ENCODE data around the gene RBM33. TPM values are rescaled to one million over a fixed set of nuclear protein-coding genes. Genes with fewer than 3 reads are reported as not detected.
A peak's percentile ranks its signal among the peaks of the same experiment; 100 is the strongest.

RBM33 gene
- total RNA-seq (58.5 TPM), polyA plus RNA-seq (23.5 TPM)
- long read RNA-seq, donor 1 = 0 reads
- long read RNA-seq, donor 2 = 0 reads
- long read RNA-seq, donor 3, transcript RBM33-201 (6 exons, 1,404 nt) = major isoform, 5 of 18 reads
- long read RNA-seq, donor 3, partial matches to known transcripts = 13 of 18 reads
- long read RNA-seq, donor 3, other reads (novel, unspliced or antisense) = 0 of 18 reads
- long read RNA-seq, donor 4, partial matches to known transcripts = 5 of 8 reads
- long read RNA-seq, donor 4, other reads (novel, unspliced or antisense) = 0 of 8 reads
- long read RNA-seq, donor 5, transcript RBM33-201 (6 exons, 1,404 nt) = major isoform, 9 of 101 reads
- long read RNA-seq, donor 5, partial matches to known transcripts = 77 of 101 reads
- long read RNA-seq, donor 5, other reads (novel, unspliced or antisense) = 15 of 101 reads
- long read RNA-seq, donor 6, full-length matches to known transcripts = 3 of 23 reads
- long read RNA-seq, donor 6, partial matches to known transcripts = 10 of 23 reads
- long read RNA-seq, donor 6, other reads (novel, unspliced or antisense) = 10 of 23 reads
- long read RNA-seq, donor 7, transcript RBM33-201 (6 exons, 1,404 nt) = major isoform, 5 of 24 reads
- long read RNA-seq, donor 7, partial matches to known transcripts = 18 of 24 reads
- long read RNA-seq, donor 7, other reads (novel, unspliced or antisense) = 0 of 24 reads
- long read RNA-seq, donor 8, partial matches to known transcripts = 0 of 1 reads
- long read RNA-seq, donor 8, other reads (novel, unspliced or antisense) = 0 of 1 reads
- long read RNA-seq, donor 9, transcript RBM33-201 (6 exons, 1,404 nt) = major isoform, 7 of 17 reads
- long read RNA-seq, donor 9, partial matches to known transcripts = 10 of 17 reads
- long read RNA-seq, donor 9, other reads (novel, unspliced or antisense) = 0 of 17 reads
- long read RNA-seq, donor 10, partial matches to known transcripts = 0 of 4 reads
- long read RNA-seq, donor 10, other reads (novel, unspliced or antisense) = 0 of 4 reads

- Histone ChIP-seq H3K27me3 (ENCODE audit: control insufficient read depth in 2 of 2, insufficient read depth in 1 of 2, low read length in 1 of 2) (no peaks in the 10 kb centered on the region), H3K36me3 (ENCODE audit: control insufficient read depth in 2 of 2, insufficient read depth in 2 of 2, low read length in 1 of 2) (peaks cover 7 to 38% of the 10 kb centered on the region in 2 donors), H3K9me3 (ENCODE audit: control insufficient read depth in 2 of 2, insufficient read depth in 1 of 2, low read length in 1 of 2) (peaks cover 2 to 9% of the 10 kb centered on the region in 2 donors), H3K4me3 (ENCODE audit: low read length in 2 of 2) (peak within 1 kb of the TSS; percentile 80 to 91), H3K27ac (ENCODE audit: low read depth in 1 of 2, low read length in 1 of 2) (peak within 1 kb of the TSS; percentile 86 to 96), H3K4me1 (ENCODE audit: control insufficient read depth in 2 of 2, insufficient read depth in 2 of 2, low read length in 2 of 2) (peaks cover 7 to 10% of the 10 kb centered on the region in 2 donors)
- peak; percentile 64 to 93 (median 83) for DNase-seq (ENCODE audit: low read depth in 6 of 9, low spot score in 9 of 9)
- under 1% methylated on average over 85 of the region's 85 CpGs for WGBS
These were observed at the start of gene RBM33 for GRCh38 chr7:155644178-155644970. TSS of gene RBM33 (plus strand) at chr7:155644661. CDS start at chr7:155644877, 216 bp downstream.

GRCh38 chr7:155594961-155595366 lies 49.5 kb upstream of the RBM33 start:
- H3K4me3 ChIP-seq (ENCODE audit: low read length in 2 of 2) = no peak overlapping the region
- peaks cover 52 to 69% of the 10 kb centered on the region in 2 donors for H3K4me1 ChIP-seq (ENCODE audit: control insufficient read depth in 2 of 2, insufficient read depth in 2 of 2, low read length in 2 of 2)
- H3K36me3 ChIP-seq (ENCODE audit: control insufficient read depth in 2 of 2, insufficient read depth in 2 of 2, low read length in 1 of 2) = no peaks in the 10 kb centered on the region
- H3K27me3 ChIP-seq (ENCODE audit: control insufficient read depth in 2 of 2, insufficient read depth in 1 of 2, low read length in 1 of 2) = no peaks in the 10 kb centered on the region
- no peak overlapping the region for H3K27ac ChIP-seq (ENCODE audit: low read depth in 1 of 2, low read length in 1 of 2)
- no peaks in the 10 kb centered on the region for H3K9me3 ChIP-seq (ENCODE audit: control insufficient read depth in 2 of 2, insufficient read depth in 1 of 2, low read length in 1 of 2)
- WGBS = 87% methylated on average over 3 of the region's 3 CpGs
- no peak for DNase-seq (ENCODE audit: low read depth in 6 of 9, low spot score in 9 of 9)

DNA sequence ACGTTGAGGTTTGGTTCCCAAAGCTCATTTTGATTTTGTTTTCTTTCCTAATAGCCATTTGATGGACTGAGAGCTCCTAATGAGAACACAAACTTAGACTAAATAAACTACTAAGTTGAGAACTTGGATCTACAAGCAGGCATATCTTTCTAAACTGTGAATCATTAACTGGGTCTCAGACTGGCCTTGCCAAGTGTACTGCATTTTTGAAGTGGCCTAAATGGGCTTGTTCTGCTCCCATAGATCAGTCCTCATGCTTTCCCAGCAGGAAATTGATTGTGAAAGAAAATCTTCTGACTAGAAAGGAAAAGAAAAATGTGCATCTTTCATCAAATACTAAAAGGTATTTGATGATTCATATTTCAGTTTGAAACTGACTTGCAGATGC lies 46.7 kb upstream of the RBM33 start:
- Histone ChIP-seq H3K9me3 (ENCODE audit: control insufficient read depth in 2 of 2, insufficient read depth in 1 of 2, low read length in 1 of 2) (no peaks in the 10 kb centered on the region), H3K27ac (ENCODE audit: low read depth in 1 of 2, low read length in 1 of 2) (peak overlapping the region in 1 of 2 donors; percentile 72), H3K27me3 (ENCODE audit: control insufficient read depth in 2 of 2, insufficient read depth in 1 of 2, low read length in 1 of 2) (peaks cover 0 to 11% of the 10 kb centered on the region in 2 donors), H3K36me3 (ENCODE audit: control insufficient read depth in 2 of 2, insufficient read depth in 2 of 2, low read length in 1 of 2) (no peaks in the 10 kb centered on the region), H3K4me3 (ENCODE audit: low read length in 2 of 2) (no peak overlapping the region), H3K4me1 (ENCODE audit: control insufficient read depth in 2 of 2, insufficient read depth in 2 of 2, low read length in 2 of 2) (peaks cover 35 to 51% of the 10 kb centered on the region in 2 donors)
- 71% methylated on average over 1 of the region's 1 CpG for WGBS
- DNase-seq (ENCODE audit: low read depth in 6 of 9, low spot score in 9 of 9) = no peak

DNA sequence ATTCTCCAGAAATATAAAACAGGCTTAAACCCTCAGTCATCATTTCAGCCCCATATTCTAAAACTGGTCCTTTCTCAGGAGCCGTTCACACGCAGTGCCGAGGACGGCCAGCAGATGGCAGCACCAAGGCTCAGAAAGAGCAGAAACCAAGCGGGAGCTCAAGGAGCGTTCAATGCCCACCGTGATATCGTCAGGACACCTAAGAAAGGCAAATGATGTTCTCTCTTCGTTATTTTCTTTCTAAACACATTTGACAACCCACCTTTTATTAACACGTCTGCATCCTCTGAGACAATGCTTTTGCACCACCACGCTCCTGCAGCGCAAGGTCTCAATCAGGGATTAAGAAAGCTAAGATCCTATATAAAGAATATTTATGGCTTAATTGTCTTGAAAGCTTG lies 45.7 kb upstream of the RBM33 start:
- Histone ChIP-seq H3K9me3 (ENCODE audit: control insufficient read depth in 2 of 2, insufficient read depth in 1 of 2, low read length in 1 of 2) (no peaks in the 10 kb centered on the region), H3K4me1 (ENCODE audit: control insufficient read depth in 2 of 2, insufficient read depth in 2 of 2, low read length in 2 of 2) (peaks cover 35 to 53% of the 10 kb centered on the region in 2 donors), H3K4me3 (ENCODE audit: low read length in 2 of 2) (no peak overlapping the region), H3K27ac (ENCODE audit: low read depth in 1 of 2, low read length in 1 of 2) (no peak overlapping the region), H3K36me3 (ENCODE audit: control insufficient read depth in 2 of 2, insufficient read depth in 2 of 2, low read length in 1 of 2) (no peaks in the 10 kb centered on the region), H3K27me3 (ENCODE audit: control insufficient read depth in 2 of 2, insufficient read depth in 1 of 2, low read length in 1 of 2) (peaks cover 0 to 15% of the 10 kb centered on the region in 2 donors)
- WGBS = 13% methylated on average over 12 of the region's 12 CpGs
- DNase-seq (ENCODE audit: low read depth in 6 of 9, low spot score in 9 of 9) = peak; percentile 62 to 93 (median 81)

DNA sequence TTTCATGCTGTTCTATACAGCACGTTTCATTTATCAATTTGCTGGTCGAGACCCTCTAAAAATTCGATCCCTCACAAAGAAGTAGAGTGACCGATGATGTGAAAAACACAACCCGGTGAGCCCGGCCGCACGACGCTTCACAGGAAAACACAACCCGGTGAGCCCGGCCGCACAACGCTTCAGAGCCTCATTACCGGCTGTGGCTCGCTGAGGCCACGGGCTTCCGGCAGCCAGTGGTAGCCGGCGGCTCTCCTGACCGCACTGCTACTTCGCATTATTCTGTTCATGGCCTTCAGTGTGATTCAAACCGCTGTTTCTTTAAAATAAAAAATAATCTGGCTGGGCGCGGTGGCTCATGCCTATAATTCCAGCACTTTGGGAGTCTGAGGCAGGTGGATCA lies 42.3 kb upstream of the RBM33 start:
- H3K27me3 ChIP-seq (ENCODE audit: control insufficient read depth in 2 of 2, insufficient read depth in 1 of 2, low read length in 1 of 2) = peaks cover 0 to 18% of the 10 kb centered on the region in 2 donors
- peaks cover 15 to 20% of the 10 kb centered on the region in 2 donors for H3K4me1 ChIP-seq (ENCODE audit: control insufficient read depth in 2 of 2, insufficient read depth in 2 of 2, low read length in 2 of 2)
- no peak for DNase-seq (ENCODE audit: low read depth in 6 of 9, low spot score in 9 of 9)

DNA sequence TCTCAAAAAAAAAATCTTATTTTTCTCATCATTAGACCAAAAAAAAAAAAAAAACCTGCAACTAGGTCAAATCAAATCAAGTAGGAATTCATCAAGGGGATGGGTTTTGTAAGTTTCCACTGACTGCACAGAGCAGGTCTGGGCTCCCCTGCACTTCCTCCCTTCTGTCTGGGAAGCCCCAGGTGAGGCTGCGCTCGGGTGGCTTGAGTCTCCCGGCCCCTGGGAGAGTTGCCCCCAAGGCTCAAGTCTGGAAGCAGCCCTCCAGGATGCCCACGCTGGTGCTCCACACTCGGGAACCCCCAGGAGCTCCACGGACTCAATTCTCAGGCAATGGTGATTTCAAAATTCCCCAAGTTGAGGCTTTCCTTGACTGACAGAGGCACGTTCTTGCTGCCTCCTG lies 41.7 kb upstream of the RBM33 start:
- Histone ChIP-seq H3K27ac (ENCODE audit: low read depth in 1 of 2, low read length in 1 of 2) (no peak overlapping the region), H3K36me3 (ENCODE audit: control insufficient read depth in 2 of 2, insufficient read depth in 2 of 2, low read length in 1 of 2) (no peaks in the 10 kb centered on the region), H3K27me3 (ENCODE audit: control insufficient read depth in 2 of 2, insufficient read depth in 1 of 2, low read length in 1 of 2) (peaks cover 0 to 18% of the 10 kb centered on the region in 2 donors), H3K4me1 (ENCODE audit: control insufficient read depth in 2 of 2, insufficient read depth in 2 of 2, low read length in 2 of 2) (peaks cover 9 to 15% of the 10 kb centered on the region in 2 donors), H3K4me3 (ENCODE audit: low read length in 2 of 2) (no peak overlapping the region), H3K9me3 (ENCODE audit: control insufficient read depth in 2 of 2, insufficient read depth in 1 of 2, low read length in 1 of 2) (no peaks in the 10 kb centered on the region)
- 70% methylated on average over 7 of the region's 7 CpGs for WGBS
- DNase-seq (ENCODE audit: low read depth in 6 of 9, low spot score in 9 of 9) = no peak

More for the DNA sequence above, 42.3 kb upstream of the RBM33 start:
- Histone ChIP-seq H3K9me3 (ENCODE audit: control insufficient read depth in 2 of 2, insufficient read depth in 1 of 2, low read length in 1 of 2) (no peaks in the 10 kb centered on the region), H3K27ac (ENCODE audit: low read depth in 1 of 2, low read length in 1 of 2) (no peak overlapping the region), H3K36me3 (ENCODE audit: control insufficient read depth in 2 of 2, insufficient read depth in 2 of 2, low read length in 1 of 2) (no peaks in the 10 kb centered on the region), H3K4me3 (ENCODE audit: low read length in 2 of 2) (no peak overlapping the region)
- 96% methylated on average over 24 of the region's 24 CpGs for WGBS

- H3K36me3 ChIP-seq (ENCODE audit: control insufficient read depth in 2 of 2, insufficient read depth in 2 of 2, low read length in 1 of 2) = no peaks in the 10 kb centered on the region
- H3K27me3 ChIP-seq (ENCODE audit: control insufficient read depth in 2 of 2, insufficient read depth in 1 of 2, low read length in 1 of 2) = peaks cover 0 to 18% of the 10 kb centered on the region in 2 donors
- H3K27ac ChIP-seq (ENCODE audit: low read depth in 1 of 2, low read length in 1 of 2) = no peak overlapping the region
- no peak for DNase-seq (ENCODE audit: low read depth in 6 of 9, low spot score in 9 of 9)
- WGBS = 71% methylated on average over 19 of the region's 19 CpGs
- H3K9me3 ChIP-seq (ENCODE audit: control insufficient read depth in 2 of 2, insufficient read depth in 1 of 2, low read length in 1 of 2) = no peaks in the 10 kb centered on the region
- peaks cover 8 to 11% of the 10 kb centered on the region in 2 donors for H3K4me1 ChIP-seq (ENCODE audit: control insufficient read depth in 2 of 2, insufficient read depth in 2 of 2, low read length in 2 of 2)
- no peak overlapping the region for H3K4me3 ChIP-seq (ENCODE audit: low read length in 2 of 2)
These were observed 41.1 kb upstream of the RBM33 start for GRCh38 chr7:155603205-155603857.

- 93% methylated on average over 18 of the region's 18 CpGs for WGBS
- no peak for DNase-seq (ENCODE audit: low read depth in 6 of 9, low spot score in 9 of 9)
These were observed 40.5 kb upstream of the RBM33 start for GRCh38 chr7:155603858-155604503.

More at GRCh38 chr7:155603858-155604503, 40.5 kb upstream of the RBM33 start:
- Histone ChIP-seq H3K27ac (ENCODE audit: low read depth in 1 of 2, low read length in 1 of 2) (no peak overlapping the region), H3K4me1 (ENCODE audit: control insufficient read depth in 2 of 2, insufficient read depth in 2 of 2, low read length in 2 of 2) (peaks cover 3 to 5% of the 10 kb centered on the region in 2 donors), H3K27me3 (ENCODE audit: control insufficient read depth in 2 of 2, insufficient read depth in 1 of 2, low read length in 1 of 2) (peaks cover 0 to 18% of the 10 kb centered on the region in 2 donors), H3K9me3 (ENCODE audit: control insufficient read depth in 2 of 2, insufficient read depth in 1 of 2, low read length in 1 of 2) (no peaks in the 10 kb centered on the region), H3K36me3 (ENCODE audit: control insufficient read depth in 2 of 2, insufficient read depth in 2 of 2, low read length in 1 of 2) (no peaks in the 10 kb centered on the region), H3K4me3 (ENCODE audit: low read length in 2 of 2) (no peak overlapping the region)
